ENCODE measurements around the gene SLC45A2. TPM values are rescaled to one million over a fixed set of nuclear protein-coding genes. Genes with fewer than 3 reads are reported as not detected.

SLC45A2 gene
- polyA plus RNA-seq, 1 of the 3 experiments (the other 2 are of a cell fraction), result 0.02 TPM

DNA sequence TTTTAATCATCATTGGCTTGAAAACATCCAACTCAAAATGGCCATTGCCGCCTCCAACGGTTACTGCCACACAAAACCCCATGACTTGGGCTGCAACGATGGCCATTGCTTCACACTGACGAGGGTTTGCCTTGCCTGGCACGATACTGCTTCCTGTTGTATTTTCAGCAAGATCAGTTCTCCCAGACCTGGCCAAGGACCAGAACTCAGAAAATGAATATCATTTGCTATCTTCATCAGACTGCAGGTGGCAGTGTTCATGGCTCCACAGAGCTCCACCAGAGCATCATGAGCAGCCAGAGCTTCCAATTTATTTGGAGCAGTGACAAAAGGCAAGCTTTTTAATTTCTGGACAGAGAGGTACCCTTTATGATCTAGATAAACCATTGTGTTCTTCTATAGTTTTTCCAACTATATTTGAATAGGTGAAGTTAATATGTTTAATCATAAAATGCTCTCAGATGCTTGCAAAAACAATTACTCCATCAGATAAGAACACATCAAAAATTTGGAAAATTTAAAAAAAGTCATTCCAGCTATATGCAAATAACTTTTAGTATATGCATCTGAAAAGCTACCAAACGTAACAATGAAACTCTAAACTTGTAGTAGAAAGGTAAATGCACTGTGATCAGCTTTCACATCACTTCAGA, 13.0 kb upstream of the SLC45A2 start (continued):
- TF ChIP-seq MXI1 (IDR thresholded peaks at IDR 0.05; ENCODE audit: low read depth, low read length) (no peak), NFIC (IDR thresholded peaks at IDR 0.05; ENCODE audit: borderline replicate concordance) (peak; percentile 39; the same call in 1 of the 2 replicates), RXRA (IDR thresholded peaks at IDR 0.05; ENCODE audit: borderline replicate concordance, low read depth) (no peak), YY1 (IDR thresholded peaks at IDR 0.05; ENCODE audit: low read depth) (no peak), CHD2 (IDR thresholded peaks at IDR 0.05; ENCODE audit: low read length, partially characterized antibody) (no peak), GABPA (IDR thresholded peaks at IDR 0.05; ENCODE audit: low read depth) (no peak), POLR2AphosphoS5 (IDR thresholded peaks at IDR 0.05; ENCODE audit: low read depth, low read length) (no peak), TAF1 (IDR thresholded peaks at IDR 0.05; ENCODE audit: borderline replicate concordance, low read depth, low read length) (no peak), SMC3 (IDR thresholded peaks at IDR 0.05; ENCODE audit: low read depth, low read length) (peak; percentile 73)

- DNase-seq, result no peak
- POLR2A ChIA-PET, result no interaction called here
These were observed 11.4 kb upstream of the SLC45A2 start for GRCh38 chr5:33995865-33996264.

More at GRCh38 chr5:33995865-33996264, 11.4 kb upstream of the SLC45A2 start:
- no peak overlapping the region for H2AFZ ChIP-seq (ENCODE audit: low read depth)
- peaks cover 11 to 21% of the 10 kb centered on the region in 2 experiments for H3K36me3 ChIP-seq (replicated peaks in 1 of 2; ENCODE audit: control insufficient read depth in 1 of 2, insufficient read depth in 2 of 2, low read length in 1 of 2)
- 84% methylated on average over 2 of the region's 2 CpGs for WGBS (ENCODE audit: low lambda C conversion rate)
- peaks cover 4 to 5% of the 10 kb centered on the region in 2 experiments; a peak in 2 of 4 replicates for H3K4me1 ChIP-seq (ENCODE audit: control insufficient read depth in 1 of 2, insufficient read depth in 2 of 2, low read depth in 1 of 2, low read length in 1 of 2)
- H3K27me3 ChIP-seq (ENCODE audit: insufficient read depth), result no peaks in the 10 kb centered on the region
- CTCF ChIA-PET, result interaction anchor here (0.6 to 3.4 kb wide), 5 partner anchors 10 to 479 kb away, joined by 3 to 17 read pairs (median 4); no protein-coding TSS in a partner anchor
- H3K9ac ChIP-seq, result no peak overlapping the region
- H3F3A ChIP-seq (replicated peaks; ENCODE audit: insufficient read depth), result peaks cover 9% of the 10 kb centered on the region
- no peaks in the 10 kb centered on the region for H3K9me3 ChIP-seq
- TF ChIP-seq, protein P1, sequence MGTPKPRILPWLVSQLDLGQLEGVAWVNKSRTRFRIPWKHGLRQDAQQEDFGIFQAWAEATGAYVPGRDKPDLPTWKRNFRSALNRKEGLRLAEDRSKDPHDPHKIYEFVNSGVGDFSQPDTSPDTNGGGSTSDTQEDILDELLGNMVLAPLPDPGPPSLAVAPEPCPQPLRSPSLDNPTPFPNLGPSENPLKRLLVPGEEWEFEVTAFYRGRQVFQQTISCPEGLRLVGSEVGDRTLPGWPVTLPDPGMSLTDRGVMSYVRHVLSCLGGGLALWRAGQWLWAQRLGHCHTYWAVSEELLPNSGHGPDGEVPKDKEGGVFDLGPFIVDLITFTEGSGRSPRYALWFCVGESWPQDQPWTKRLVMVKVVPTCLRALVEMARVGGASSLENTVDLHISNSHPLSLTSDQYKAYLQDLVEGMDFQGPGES (IDR thresholded peaks at IDR 0.05; ENCODE audit: low read depth, low read length), result no peak
- TF ChIP-seq PBX3 (IDR thresholded peaks at IDR 0.05), result no peak
- no peak for TF ChIP-seq EP300 (IDR thresholded peaks at IDR 0.05; ENCODE audit: borderline replicate concordance in 1 of 2, low read depth in 1 of 2, low read length in 1 of 2)
- no peak for TF ChIP-seq JUND (IDR thresholded peaks at IDR 0.05)
- TF ChIP-seq GATA2 (CRISPR knock-in tag; IDR thresholded peaks at IDR 0.05), result no peak
- TF ChIP-seq, protein P2, sequence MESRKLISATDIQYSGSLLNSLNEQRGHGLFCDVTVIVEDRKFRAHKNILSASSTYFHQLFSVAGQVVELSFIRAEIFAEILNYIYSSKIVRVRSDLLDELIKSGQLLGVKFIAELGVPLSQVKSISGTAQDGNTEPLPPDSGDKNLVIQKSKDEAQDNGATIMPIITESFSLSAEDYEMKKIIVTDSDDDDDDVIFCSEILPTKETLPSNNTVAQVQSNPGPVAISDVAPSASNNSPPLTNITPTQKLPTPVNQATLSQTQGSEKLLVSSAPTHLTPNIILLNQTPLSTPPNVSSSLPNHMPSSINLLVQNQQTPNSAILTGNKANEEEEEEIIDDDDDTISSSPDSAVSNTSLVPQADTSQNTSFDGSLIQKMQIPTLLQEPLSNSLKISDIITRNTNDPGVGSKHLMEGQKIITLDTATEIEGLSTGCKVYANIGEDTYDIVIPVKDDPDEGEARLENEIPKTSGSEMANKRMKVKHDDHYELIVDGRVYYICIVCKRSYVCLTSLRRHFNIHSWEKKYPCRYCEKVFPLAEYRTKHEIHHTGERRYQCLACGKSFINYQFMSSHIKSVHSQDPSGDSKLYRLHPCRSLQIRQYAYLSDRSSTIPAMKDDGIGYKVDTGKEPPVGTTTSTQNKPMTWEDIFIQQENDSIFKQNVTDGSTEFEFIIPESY (IDR thresholded peaks at IDR 0.05; ENCODE audit: borderline replicate concordance, low read depth), result no peak
- TF ChIP-seq GABPA (IDR thresholded peaks at IDR 0.05; ENCODE audit: low read depth), result no peak
- no peaks in the 10 kb centered on the region for H4K20me1 ChIP-seq (ENCODE audit: insufficient read depth)
- H3K79me2 ChIP-seq (ENCODE audit: insufficient read depth), result no peaks in the 10 kb centered on the region
- no peak overlapping the region for H3K27ac ChIP-seq (ENCODE audit: low read depth in 2 of 2, low read length in 1 of 2)
- H3K9me2 ChIP-seq, result no peaks in the 10 kb centered on the region
- no peak overlapping the region for H3K4me3 ChIP-seq (ENCODE audit: low read depth in 2 of 2, low read length in 1 of 2)
- no peak overlapping the region for H3K4me2 ChIP-seq
